Upper lobe of left lung (tissue), 4 donors: Measurements from ENCODE around the gene VAV3.

Source experiments
- EP300 ChIP-seq, 4 donors: sonication (generic); formaldehyde crosslinking; IDR thresholded peaks; one replicate each; pipeline ENCODE4 v1.5.1; 2017; ENCODE audit warnings: antibody characterized with exemption in 4 of 4, control low read depth in 2 of 4
- POLR2A ChIP-seq, 4 donors: fragments of 450-650 bp; IDR thresholded peaks; one replicate each; pipeline ENCODE4 v1.5.1; 2016 to 2017; ENCODE audit warnings: antibody characterized with exemption in 4 of 4, mild to moderate bottlenecking in 2 of 4
- POLR2AphosphoS5 ChIP-seq, 2 donors: sonication (generic); formaldehyde crosslinking; IDR thresholded peaks; one replicate each; pipeline ENCODE4 v1.5.1; 2017; ENCODE audit warnings: antibody characterized with exemption in 2 of 2
- TF ChIP-seq, protein P1 (sequence below), 6 experiments: fragments of 450-650 bp in 4 of 6; fragments of 200-600 bp in 2 of 6; sonication (generic) in 2 of 6; IDR thresholded peaks; one replicate each; pipeline ENCODE4 v1.5.1; 2016 to 2019; ENCODE audit warnings: antibody characterized with exemption in 6 of 6

- TF ChIP-seq, protein P1, sequence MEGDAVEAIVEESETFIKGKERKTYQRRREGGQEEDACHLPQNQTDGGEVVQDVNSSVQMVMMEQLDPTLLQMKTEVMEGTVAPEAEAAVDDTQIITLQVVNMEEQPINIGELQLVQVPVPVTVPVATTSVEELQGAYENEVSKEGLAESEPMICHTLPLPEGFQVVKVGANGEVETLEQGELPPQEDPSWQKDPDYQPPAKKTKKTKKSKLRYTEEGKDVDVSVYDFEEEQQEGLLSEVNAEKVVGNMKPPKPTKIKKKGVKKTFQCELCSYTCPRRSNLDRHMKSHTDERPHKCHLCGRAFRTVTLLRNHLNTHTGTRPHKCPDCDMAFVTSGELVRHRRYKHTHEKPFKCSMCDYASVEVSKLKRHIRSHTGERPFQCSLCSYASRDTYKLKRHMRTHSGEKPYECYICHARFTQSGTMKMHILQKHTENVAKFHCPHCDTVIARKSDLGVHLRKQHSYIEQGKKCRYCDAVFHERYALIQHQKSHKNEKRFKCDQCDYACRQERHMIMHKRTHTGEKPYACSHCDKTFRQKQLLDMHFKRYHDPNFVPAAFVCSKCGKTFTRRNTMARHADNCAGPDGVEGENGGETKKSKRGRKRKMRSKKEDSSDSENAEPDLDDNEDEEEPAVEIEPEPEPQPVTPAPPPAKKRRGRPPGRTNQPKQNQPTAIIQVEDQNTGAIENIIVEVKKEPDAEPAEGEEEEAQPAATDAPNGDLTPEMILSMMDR (IDR thresholded peaks at IDR 0.05) = no peak
- no peak for TF ChIP-seq POLR2AphosphoS5 (IDR thresholded peaks at IDR 0.05)
- TF ChIP-seq POLR2A (IDR thresholded peaks at IDR 0.05) = no peak
- TF ChIP-seq EP300 (IDR thresholded peaks at IDR 0.05) = no peak
Observed at GRCh38 chr1:107544285-107544684, 420.7 kb downstream of the VAV3 start.
